Stimulated activated CD8-positive, alpha-beta memory T cell treated with anti-CD3 and anti-CD28 coated beads, Interleukin-15, amount 100 ng/mL, for 24 hours (primary cell): ENCODE results near the gene DDX6.

Experiments
- DNase-seq: peaks from one replicate; pipeline ENCODE4 v3.0.0-alpha.2; 2020; ENCODE audit warnings: low read depth

The DDX6 gene

GRCh38 chr11:118699506-118700220, 91.3 kb downstream of the DDX6 start:
- DNase-seq: no peak
